ENCODE data around the gene PADI3.

Gene PADI3

DNA sequence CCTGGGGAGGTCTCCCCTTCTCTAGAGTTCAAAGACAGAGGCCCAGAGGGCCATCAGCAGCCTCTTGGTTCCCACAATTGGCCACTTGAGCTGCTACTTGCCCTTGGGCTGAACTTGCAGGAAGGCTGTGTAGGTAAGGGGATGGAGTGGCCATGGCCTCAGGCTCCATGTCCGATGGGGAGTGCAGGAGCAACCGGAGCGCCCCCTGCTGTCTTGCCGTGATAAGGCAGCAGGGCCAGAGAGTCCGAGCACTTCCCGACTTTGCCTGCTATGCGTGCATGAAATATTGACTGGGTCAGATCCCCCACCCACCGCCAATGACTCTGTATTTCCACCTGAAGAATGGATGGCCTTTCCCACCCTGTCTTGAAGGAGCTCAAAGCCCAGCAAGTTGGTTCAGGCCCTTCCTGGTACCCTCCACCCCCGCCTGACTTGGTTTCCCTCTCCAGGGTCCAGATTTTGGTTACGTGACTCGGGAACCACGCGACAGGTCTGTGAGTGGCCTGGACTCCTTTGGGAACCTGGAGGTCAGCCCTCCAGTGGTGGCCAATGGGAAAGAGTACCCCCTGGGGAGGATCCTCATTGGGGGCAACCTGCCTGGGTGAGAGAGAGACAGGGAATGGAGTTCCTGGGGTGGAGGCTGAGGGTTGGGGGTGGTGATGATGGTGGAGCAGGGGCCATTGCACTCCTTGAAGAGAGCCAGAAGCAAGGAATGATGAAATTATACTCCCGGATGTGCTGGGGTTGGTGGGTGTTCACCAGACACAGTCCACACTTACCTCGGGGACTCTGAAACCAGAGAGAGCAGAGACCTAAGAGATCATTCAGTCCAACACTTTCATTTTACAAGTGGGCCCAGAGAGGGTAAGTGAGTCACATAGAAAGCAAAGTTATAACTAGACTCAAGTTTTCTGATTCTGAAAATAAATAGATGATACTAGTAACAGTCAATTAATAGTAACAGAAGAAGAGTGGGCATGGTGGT lies 25.6 kb downstream of the PADI3 start:
- no peak for DNase-seq

DNA sequence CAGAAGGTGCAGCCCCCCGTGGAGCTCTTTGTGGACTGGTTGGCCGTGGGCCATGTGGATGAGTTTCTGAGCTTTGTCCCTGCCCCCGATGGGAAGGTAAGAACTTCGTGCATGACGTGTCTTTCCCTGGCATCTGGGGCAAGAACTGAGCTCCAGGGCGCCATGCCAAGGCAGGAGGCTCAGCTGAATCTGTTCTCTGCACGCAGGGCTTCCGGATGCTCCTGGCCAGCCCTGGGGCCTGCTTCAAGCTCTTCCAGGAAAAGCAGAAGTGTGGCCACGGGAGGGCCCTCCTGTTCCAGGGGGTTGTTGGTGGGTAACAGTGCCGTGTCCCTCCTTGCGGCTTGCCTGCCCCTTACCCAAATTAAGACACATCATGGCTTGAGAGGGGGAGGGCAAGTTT lies 27.7 kb downstream of the PADI3 start:
- DNase-seq = peak; percentile 68

DNA sequence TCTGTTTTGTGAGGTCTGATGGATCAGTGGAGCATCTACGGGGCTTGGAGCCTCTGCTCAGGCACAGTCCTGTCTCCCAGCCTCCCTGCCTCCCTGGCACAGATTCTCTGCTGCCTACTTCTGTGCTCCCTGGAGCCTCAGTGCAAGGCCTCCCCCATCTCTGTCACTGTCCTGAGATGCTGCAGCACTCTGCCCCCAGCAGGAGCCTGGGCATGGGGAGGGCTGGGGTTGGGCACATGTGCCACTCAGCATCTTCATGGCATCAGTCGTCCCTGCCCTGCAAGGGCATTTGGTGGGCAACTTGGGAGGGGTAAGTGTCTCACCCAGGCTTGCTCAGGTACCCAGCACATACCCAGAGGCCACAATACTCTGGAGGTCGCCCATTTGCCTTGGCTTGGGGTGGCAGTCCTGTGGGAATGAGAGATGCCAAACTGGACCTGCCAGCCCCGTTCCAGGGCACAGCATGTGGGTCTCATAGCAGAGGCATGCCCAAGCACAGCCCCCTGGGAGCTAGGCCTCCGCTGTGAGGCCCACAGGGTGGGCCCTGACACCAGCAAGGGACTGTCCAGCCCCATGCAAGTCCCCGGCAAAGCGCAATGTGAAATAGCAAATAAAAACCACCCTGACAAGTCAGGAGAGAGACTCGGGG lies 28.7 kb downstream of the PADI3 start:
- no peak for DNase-seq

DNA sequence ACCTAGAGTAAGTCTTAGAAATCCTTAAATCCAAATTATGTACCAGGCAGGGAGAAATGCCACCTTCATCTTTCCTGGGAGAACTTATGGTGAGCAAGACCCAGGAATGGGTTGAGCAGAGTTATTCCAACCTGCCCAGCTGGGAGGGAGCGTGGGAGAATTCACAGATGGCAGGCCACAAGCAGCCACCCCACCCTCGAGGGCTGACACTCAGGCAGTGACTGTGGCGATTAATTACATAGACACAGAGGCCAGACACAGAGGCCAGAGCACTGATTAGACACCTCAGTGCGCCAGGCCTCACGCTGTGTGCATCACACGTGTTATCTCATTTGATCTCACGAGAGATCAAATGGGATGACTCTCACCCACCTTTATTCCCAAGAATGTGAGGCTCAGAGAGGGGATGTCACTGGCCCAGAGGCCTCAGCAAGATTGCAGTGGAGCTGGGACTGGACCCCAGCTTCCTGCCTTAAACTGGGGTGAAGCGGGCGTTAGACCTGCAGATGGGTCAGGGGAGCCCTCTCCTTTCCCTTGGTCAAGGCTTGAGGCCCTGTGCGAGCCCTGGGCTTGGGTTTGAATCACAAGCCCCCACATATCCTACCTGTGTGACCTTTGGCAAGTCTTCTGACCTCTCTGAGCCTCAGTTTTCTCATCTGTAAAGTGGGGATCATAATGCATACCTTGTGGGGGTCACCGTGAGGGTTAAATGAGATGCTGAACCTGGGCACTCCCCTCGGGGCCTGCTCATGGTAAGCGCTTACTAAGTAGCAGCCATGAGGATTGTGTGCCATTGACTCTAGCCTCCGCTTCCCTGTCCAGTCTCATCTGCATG lies 30.3 kb downstream of the PADI3 start:
- no peak for DNase-seq

GRCh38 chr1:17280436-17280835 lies 31.5 kb downstream of the PADI3 start:
- DNase-seq = no peak

DNA sequence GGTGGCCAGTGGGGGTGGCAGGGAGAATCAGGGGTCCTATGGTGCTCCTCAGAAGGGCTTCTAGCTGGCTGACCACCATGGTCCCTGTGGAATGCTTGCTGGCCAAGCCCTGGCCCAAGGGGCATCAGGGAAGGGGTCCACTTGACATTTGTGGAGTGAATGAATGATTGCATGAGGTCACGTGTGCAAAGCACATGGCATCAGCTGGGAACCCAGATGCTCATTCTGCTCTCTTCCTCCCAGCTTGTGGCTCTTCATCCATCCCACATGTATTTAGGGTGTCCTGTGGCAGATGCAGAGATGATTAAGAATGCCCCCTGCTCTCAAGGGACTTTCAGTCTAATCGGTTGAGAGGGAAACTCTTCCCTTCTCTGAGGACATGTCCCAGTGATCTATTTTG lies 32.0 kb downstream of the PADI3 start:
- no peak for DNase-seq

- DNase-seq = peak; percentile 93
Observed at GRCh38 chr1:17281775-17282181, 32.9 kb downstream of the PADI3 start.

DNA sequence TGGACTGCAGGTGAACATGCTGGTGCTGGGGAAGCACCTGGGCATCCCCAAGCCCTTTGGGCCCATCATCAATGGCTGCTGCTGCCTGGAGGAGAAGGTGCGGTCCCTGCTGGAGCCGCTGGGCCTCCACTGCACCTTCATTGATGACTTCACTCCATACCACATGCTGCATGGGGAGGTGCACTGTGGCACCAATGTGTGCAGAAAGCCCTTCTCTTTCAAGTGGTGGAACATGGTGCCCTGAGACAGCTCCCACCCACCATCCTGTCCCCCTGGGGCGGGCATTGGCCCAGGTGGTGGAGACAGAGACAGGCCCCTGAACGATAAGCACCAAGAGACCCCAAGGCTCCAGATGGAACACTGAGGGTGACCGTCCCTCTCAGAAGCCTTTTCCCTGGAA lies 33.9 kb downstream of the PADI3 start:
- DNase-seq = no peak

- no peak for DNase-seq
Observed at GRCh38 chr1:17286646-17287045, 37.7 kb downstream of the PADI3 start.

GRCh38 chr1:17287130-17287776 lies 38.4 kb downstream of the PADI3 start:
- DNase-seq = no peak

DNA sequence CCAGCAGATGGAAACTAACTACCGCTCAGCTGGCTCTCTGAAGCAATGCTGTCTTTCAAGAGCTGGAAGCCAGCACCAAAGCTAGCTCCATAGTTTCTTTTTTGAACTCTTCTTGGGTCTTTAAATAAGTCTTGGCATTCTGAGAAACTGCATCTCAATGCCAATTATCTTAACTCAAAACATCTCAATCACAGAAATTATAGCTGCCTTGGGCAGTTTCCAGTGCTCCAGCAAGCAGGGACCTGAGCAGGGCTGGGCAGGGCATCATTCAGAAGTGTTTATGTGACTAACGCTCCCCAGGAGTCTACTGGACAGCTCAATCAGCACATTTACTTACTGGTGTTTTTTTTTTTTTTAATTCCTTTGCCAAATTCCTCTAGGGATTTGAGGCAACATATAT lies 40.8 kb downstream of the PADI3 start:
- no peak for DNase-seq

DNA sequence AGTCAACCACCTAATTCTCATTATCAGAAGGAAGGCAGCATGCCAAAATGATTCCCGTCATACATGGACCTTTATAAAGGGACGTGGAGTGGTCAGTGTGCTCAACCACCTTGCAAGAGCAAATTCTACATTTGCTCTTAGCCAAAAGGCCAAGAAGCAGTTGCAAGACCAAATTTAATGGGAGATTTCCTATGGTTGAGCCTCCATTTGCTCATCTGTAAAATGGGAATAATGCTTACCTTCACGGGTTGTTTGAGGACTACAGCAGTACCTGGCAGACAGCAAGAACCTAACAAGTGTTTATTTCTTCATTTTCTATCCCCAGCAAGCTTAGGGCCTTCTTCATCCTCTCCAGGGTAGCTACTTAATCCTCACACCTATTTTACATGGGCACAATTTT lies 41.7 kb downstream of the PADI3 start:
- DNase-seq = no peak

DNA sequence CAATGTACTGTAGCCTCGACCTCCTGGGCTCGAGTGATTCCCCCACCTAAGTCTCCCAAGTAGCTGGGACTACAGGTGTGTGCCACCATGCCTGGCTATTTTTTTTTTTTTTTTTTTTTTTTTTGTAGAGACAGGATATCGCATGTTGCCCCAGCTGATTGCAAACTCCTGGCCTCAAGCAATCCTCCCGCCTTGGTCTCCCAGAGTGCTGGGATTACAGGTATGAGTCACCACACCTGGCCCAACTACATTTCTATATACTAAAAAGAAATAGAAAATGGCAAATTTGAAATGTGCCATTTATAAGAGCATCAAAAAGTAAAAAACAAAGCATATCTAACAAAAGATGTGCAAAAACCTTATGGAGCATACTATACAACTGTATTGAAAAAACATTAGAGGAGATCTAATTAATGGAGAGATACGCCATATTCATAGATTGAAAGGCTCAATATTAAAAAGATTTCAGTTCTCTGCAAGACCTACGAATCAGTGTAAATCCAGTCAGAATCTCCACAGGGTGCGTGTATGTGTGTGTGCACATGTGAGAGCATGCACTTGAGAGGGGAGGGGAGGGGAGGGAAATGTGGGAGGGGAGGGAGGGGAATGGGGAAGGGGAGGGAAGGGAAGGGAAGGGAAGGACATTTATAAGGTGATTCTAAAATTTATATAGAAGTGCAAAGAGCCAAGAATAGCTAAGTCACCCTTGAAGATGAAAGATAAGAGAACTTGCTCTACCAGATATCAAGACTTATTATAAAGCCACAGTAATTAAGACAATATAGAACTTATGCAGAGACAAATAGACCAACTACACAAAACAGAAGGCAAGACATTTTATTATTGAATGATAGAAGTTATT lies 43.6 kb downstream of the PADI3 start:
- DNase-seq = no peak

DNA sequence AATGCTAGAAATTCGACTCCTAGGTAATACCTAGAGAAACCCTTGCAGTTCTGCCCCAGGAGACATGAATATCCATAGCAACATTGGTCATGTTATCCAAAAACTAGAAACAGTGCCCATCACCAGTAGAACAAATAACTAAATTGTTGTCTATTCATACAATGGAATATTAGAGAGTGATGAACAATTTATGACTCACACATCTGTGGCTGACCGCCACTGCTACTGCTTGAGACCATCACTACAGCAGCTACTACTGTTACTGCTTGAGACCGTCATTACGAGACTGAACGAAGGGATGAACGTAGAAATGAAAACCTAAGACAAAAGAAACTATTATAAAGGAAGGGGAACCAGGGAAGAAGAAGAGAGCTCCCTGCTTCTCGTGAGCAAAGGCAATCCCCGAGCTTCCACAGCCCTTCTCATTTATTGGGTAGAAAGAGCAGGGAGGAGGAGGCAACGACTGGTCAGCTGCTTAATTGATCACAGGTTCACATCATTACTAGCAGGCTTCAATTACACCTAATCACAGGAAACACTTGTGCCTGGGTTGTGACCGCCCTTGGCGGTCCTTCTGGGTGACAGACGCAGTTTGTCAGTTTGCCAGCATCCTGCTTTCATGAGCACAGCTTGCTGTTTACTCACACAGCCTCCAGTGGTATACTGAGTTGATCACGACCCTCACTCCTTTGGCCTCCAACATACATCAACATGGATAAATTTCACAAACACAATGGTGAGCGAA lies 45.0 kb downstream of the PADI3 start:
- no peak for DNase-seq

DNA sequence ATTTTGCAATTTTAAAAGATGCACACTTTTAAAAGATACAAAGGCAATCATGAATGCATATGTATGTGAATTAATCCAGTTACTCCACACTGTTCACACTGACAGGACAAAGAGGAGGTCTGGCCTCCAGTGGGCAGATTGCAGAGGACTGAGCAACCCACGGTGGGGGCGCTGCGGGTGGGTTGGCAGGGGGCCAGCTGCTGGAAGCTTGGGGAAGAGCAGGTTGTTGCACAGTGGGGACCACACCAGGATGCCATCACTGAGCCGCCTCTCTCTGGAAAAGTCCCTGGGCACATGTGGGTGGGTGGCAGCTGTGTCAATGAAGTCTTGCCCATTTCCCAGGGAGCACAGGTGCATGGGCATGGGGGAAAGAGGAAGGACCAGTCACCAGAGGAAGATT lies 46.4 kb downstream of the PADI3 start:
- no peak for DNase-seq

GRCh38 chr1:17296086-17296485 lies 47.2 kb downstream of the PADI3 start:
- DNase-seq = no peak

GRCh38 chr1:17297991-17298390 lies 49.1 kb downstream of the PADI3 start:
- DNase-seq = no peak

GRCh38 chr1:17301767-17302166 lies 52.9 kb downstream of the PADI3 start:
- DNase-seq = no peak

- peak; percentile 64 for DNase-seq
Observed at GRCh38 chr1:17304151-17304825, 55.4 kb downstream of the PADI3 start.

GRCh38 chr1:17304826-17305175 lies 55.9 kb downstream of the PADI3 start:
- no peak for DNase-seq

All from KG1 (cell line).